HCT116 (cell line): ENCODE measurements around the gene RGS10. TPM values are rescaled to one million over a fixed set of nuclear protein-coding genes. Genes with fewer than 3 reads are reported as not detected.

Experiments
- ATAC-seq: fragments of 200-7000 bp; cut with Tn5 transposase; 2 replicates; pipeline ENCODE4 v1.9.1; 2020; ENCODE audit warnings: mild to moderate bottlenecking, moderate library complexity
- BruUV-seq: library from RNA; stranded (reverse); fragments of 400-500 nt; replicated peaks from 2 replicates; lab custom pipeline; 2021; lab: Mats Ljungman, UMichigan
- CTCF ChIA-PET: fragments of 300-600 bp; sonication (Branson Sonifier 250); formaldehyde crosslinking; loops from one replicate; lab custom pipeline; 2021; ENCODE audit warnings: antibody characterized with exemption; lab: Charles Lee
- POLR2A ChIA-PET: fragments of 300-600, 350-600 bp; sonication (Branson Sonifier 250); formaldehyde crosslinking; loops from one replicate; lab custom pipeline; 2021; ENCODE audit warnings: antibody characterized with exemption; lab: Charles Lee
- RAD21 ChIA-PET, 2 experiments: fragments of 300-600 bp; sonication (Branson Sonifier 250); formaldehyde crosslinking; loops; one replicate each; lab custom pipeline; 2023; ENCODE audit warnings: low total read pairs in 2 of 2; ENCODE audit not compliant: uncharacterized antibody in 2 of 2, unreplicated experiment in 2 of 2, low non-redundant PET in 1 of 2; lab: Charles Lee
- DNase-seq: peaks from one replicate; pipeline ENCODE4 v3.0.0-alpha.2; 2010; ENCODE audit warnings: low read depth, low spot score
- H2AFZ ChIP-seq: fragments of 200-600 bp; shearing (Covaris generic), sonication (generic); 2 replicates; pipeline ENCODE4 v1.6.1; 2017; ENCODE audit warnings: low read depth, mixed run types, mixed read lengths, antibody characterized with exemption, low read length; ENCODE audit not compliant: poor library complexity, severe bottlenecking
- H3K27ac ChIP-seq: 2 replicates; pipeline ENCODE4 v1.5.1; 2012; ENCODE audit warnings: low read depth, low read length
- H3K27me3 ChIP-seq: fragments of 200-600 bp; sonication (generic); 2 replicates; pipeline ENCODE4 v1.6.1; 2016; ENCODE audit warnings: mixed run types, low read length, mixed read lengths; ENCODE audit not compliant: insufficient read depth
- H3K36me3 ChIP-seq, 2 experiments: fragments of 200-500 bp in 1 of 2; fragments of 200-600 bp in 1 of 2; sonication (Bioruptor generic) in 1 of 2; sonication (generic) in 1 of 2; 2 replicates each; pipeline versions ENCODE4 v1.5.1 to v1.6.1; 2014 to 2016; ENCODE audit warnings: low read length in 2 of 2, inconsistent platforms in 1 of 2, mixed read lengths in 1 of 2, mixed run types in 1 of 2; ENCODE audit not compliant: insufficient read depth in 2 of 2, control insufficient read depth in 1 of 2
- H3K4me1 ChIP-seq, 2 experiments: fragments of 200-600 bp in 1 of 2; sonication (generic) in 1 of 2; 2 replicates each; pipeline versions ENCODE4 v1.5.1 to v1.6.1; 2012 to 2017; ENCODE audit warnings: low read length in 2 of 2, inconsistent platforms in 1 of 2, mild to moderate bottlenecking in 1 of 2, mixed read lengths in 1 of 2, mixed run types in 1 of 2, moderate library complexity in 1 of 2; ENCODE audit not compliant: insufficient read depth in 2 of 2, control insufficient read depth in 1 of 2
- H3K4me2 ChIP-seq: fragments of 200-600 bp; sonication (generic); 2 replicates; pipeline ENCODE4 v1.6.1; 2017; ENCODE audit warnings: mixed run types, low read length, mixed read lengths
- H3K4me3 ChIP-seq, 2 experiments: fragments of 200-600 bp in 1 of 2; sonication (generic) in 1 of 2; replicated peaks in 1 of 2; 2 replicates each; pipeline ENCODE4 v1.5.1; 2011 to 2016; ENCODE audit warnings: low read length in 2 of 2, control low read depth in 1 of 2, low read depth in 1 of 2, mild to moderate bottlenecking in 1 of 2, mixed read lengths in 1 of 2, mixed run types in 1 of 2
- H3K79me2 ChIP-seq: fragments of 200-600 bp; sonication (generic); 2 replicates; pipeline ENCODE4 v1.6.1; 2017; ENCODE audit warnings: mild to moderate bottlenecking, mixed run types, low read length, moderate library complexity, mixed read lengths; ENCODE audit not compliant: insufficient read depth
- H3K9ac ChIP-seq: fragments of 200-600 bp; sonication (generic); 2 replicates; pipeline ENCODE4 v1.6.1; 2016; ENCODE audit warnings: low read length, mixed read lengths
- H3K9me2 ChIP-seq: fragments of 200-600 bp; sonication (generic), shearing (Covaris generic); 2 replicates; pipeline ENCODE4 v1.6.1; 2017; ENCODE audit warnings: mixed run types, mild to moderate bottlenecking, moderate library complexity; ENCODE audit not compliant: insufficient read depth
- H3K9me3 ChIP-seq, 2 experiments: fragments of 200-500 bp in 1 of 2; fragments of 200-600 bp in 1 of 2; sonication (Bioruptor generic) in 1 of 2; sonication (generic) in 1 of 2; 2 replicates each; pipeline ENCODE4 v1.6.1; 2014 to 2017; ENCODE audit warnings: low read length in 2 of 2, mixed read lengths in 2 of 2, inconsistent platforms in 1 of 2, low read depth in 1 of 2, mild to moderate bottlenecking in 1 of 2, mixed run types in 1 of 2, moderate library complexity in 1 of 2; ENCODE audit not compliant: control insufficient read depth in 1 of 2, insufficient read depth in 1 of 2
- H4K20me1 ChIP-seq: fragments of 200-600 bp; sonication (generic), shearing (Covaris generic); 2 replicates; pipeline ENCODE4 v1.6.1; 2017; ENCODE audit warnings: mixed run types, mild to moderate bottlenecking, moderate library complexity; ENCODE audit not compliant: insufficient read depth
- ATF3 ChIP-seq: IDR thresholded peaks from 2 replicates; pipeline ENCODE4 v1.6.1; 2012
- CBX3 ChIP-seq: IDR thresholded peaks from 2 replicates; pipeline ENCODE4 v1.6.1; 2012; ENCODE audit warnings: low read depth
- CEBPB ChIP-seq: IDR thresholded peaks from 2 replicates; pipeline ENCODE4 v1.6.1; 2012; ENCODE audit warnings: low read depth
- CTCF ChIP-seq, 3 experiments: fragments of 200-600 bp in 1 of 3; sonication (generic) in 1 of 3; IDR thresholded peaks in 2 of 3; conservative IDR thresholded peaks in 1 of 3; 2 replicates each; pipeline ENCODE4 v1.5.1; 2012 to 2017; ENCODE audit warnings: low read depth in 2 of 3, low read length in 2 of 3, antibody characterized with exemption in 1 of 3, borderline replicate concordance in 1 of 3, control low read depth in 1 of 3, mild to moderate bottlenecking in 1 of 3, mixed read lengths in 1 of 3, mixed run types in 1 of 3, moderate library complexity in 1 of 3; ENCODE audit not compliant: insufficient read depth in 1 of 3
- EGR1 ChIP-seq: IDR thresholded peaks from 2 replicates; pipeline ENCODE4 v1.6.1; 2012; ENCODE audit warnings: low read depth
- ELF1 ChIP-seq: IDR thresholded peaks from 2 replicates; pipeline ENCODE4 v1.6.1; 2012; ENCODE audit warnings: low read depth, borderline replicate concordance
- EZH2 ChIP-seq: fragments of 200-600 bp; sonication (generic); IDR thresholded peaks from 2 replicates; pipeline ENCODE4 v1.6.1; 2017; ENCODE audit warnings: antibody characterized with exemption, mixed run types
- EZH2phosphoT487 ChIP-seq: fragments of 200-600 bp; IDR thresholded peaks from 2 replicates; pipeline ENCODE4 v1.6.1; 2018; ENCODE audit warnings: antibody characterized with exemption, borderline replicate concordance
- FOSL1 ChIP-seq: IDR thresholded peaks from 2 replicates; pipeline ENCODE4 v1.6.1; 2012; ENCODE audit warnings: low read depth
- JUND ChIP-seq: IDR thresholded peaks from 2 replicates; pipeline ENCODE4 v1.6.1; 2012
- POLR2A ChIP-seq: IDR thresholded peaks from 2 replicates; pipeline ENCODE4 v1.7.0; 2011; ENCODE audit warnings: borderline replicate concordance; ENCODE audit not compliant: insufficient read depth, insufficient read length; ENCODE audit errors: extremely low read depth
- POLR2AphosphoS5 ChIP-seq: IDR thresholded peaks from 2 replicates; pipeline ENCODE4 v1.6.1; 2011; ENCODE audit warnings: mild to moderate bottlenecking, low read depth, low read length, moderate library complexity
- RAD21 ChIP-seq: IDR thresholded peaks from 2 replicates; pipeline ENCODE4 v1.6.1; 2012; ENCODE audit warnings: low read depth, mild to moderate bottlenecking
- REST ChIP-seq: IDR thresholded peaks from 2 replicates; pipeline ENCODE4 v1.6.1; 2012; ENCODE audit warnings: low read depth
- SRF ChIP-seq: IDR thresholded peaks from 2 replicates; pipeline ENCODE4 v1.6.1; 2012; ENCODE audit warnings: low read depth
- TCF7L2 ChIP-seq: IDR thresholded peaks from 2 replicates; pipeline ENCODE4 v1.7.0; 2011; ENCODE audit warnings: borderline replicate concordance, inconsistent platforms; ENCODE audit not compliant: insufficient read depth, insufficient read length; ENCODE audit errors: extremely low read depth
- YY1 ChIP-seq: IDR thresholded peaks from 2 replicates; pipeline ENCODE4 v1.6.1; 2011; ENCODE audit warnings: low read length, low read depth, moderate library complexity, mild to moderate bottlenecking; ENCODE audit not compliant: insufficient replicate concordance; ENCODE audit errors: extremely low read depth
- ZBTB33 ChIP-seq: IDR thresholded peaks from 2 replicates; pipeline ENCODE4 v1.6.1; 2011; ENCODE audit warnings: mild to moderate bottlenecking, low read length, moderate library complexity; ENCODE audit not compliant: insufficient replicate concordance; ENCODE audit errors: extremely low read depth
- ZNF274 ChIP-seq: fragments of 200-500 bp; sonication (Bioruptor generic); IDR thresholded peaks from 2 replicates; pipeline ENCODE4 v1.6.1; 2014; ENCODE audit warnings: mild to moderate bottlenecking, low read depth, low read length, inconsistent platforms
- intact Hi-C: fragments of 100-400 bp; cut with micrococcal nuclease; formaldehyde crosslinking; loops from 2 replicates; pipeline ENCODE4 v1.10.0; 2022
- total RNA-seq: library from RNA; stranded (reverse); gene quantifications from one replicate; pipeline ENCODE4 v1.2.1, GENCODE V29; 2021; ENCODE audit not compliant: unreplicated experiment

RGS10 gene
- total RNA-seq, 1 experiment from 2014 or later: 96.7 TPM

DNA sequence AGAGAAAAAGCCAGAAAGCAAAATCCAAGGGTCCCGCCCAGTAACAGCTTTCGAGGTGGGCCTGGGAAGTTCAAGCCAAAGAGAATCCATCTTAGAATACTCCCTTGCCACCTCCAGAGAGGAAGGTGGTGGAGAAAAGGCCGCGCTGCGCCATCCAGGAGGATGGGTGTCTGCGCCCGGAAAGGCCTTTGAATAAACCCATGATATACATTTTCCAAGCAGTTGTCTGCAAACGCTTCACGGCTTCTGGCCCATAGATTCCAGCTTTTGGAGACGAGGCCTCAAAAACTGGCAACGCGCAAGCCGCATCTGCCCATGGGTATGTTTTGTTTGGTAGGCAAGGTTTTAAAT, 17.8 kb downstream of the RGS10 start:
- Histone ChIP-seq H3K4me3 (no peak overlapping the region), H3K9me2 (no peaks in the 10 kb centered on the region), H3K4me1 (peaks cover 28 to 49% of the 10 kb centered on the region in 2 experiments), H4K20me1 (no peaks in the 10 kb centered on the region), H3K36me3 (peaks cover 0 to 25% of the 10 kb centered on the region in 2 experiments; a peak in 1 of 4 replicates), H3K27ac (no peak overlapping the region), H3K9me3 (no peaks in the 10 kb centered on the region), H3K4me2 (no peak overlapping the region), H2AFZ (no peak overlapping the region), H3K9ac (0 out of 2 replicates have a peak overlapping the region, but pooled peaks have one; percentile 53), H3K27me3 (no peaks in the 10 kb centered on the region), H3K79me2 (peaks cover 26% of the 10 kb centered on the region)
- ChIA-PET CTCF (no interaction called here), RAD21 (no interaction called here), POLR2A (interaction anchor here (1.4 kb wide), 1 partner anchor 73 kb away, joined by 3 read pairs; no protein-coding TSS in a partner anchor)
- intact Hi-C loops: no loop called here
- ATAC-seq (no peak), DNase-seq (no peak)
- TF ChIP-seq POLR2A (no peak), POLR2AphosphoS5 (no peak), CEBPB (no peak), TCF7L2 (no peak), EGR1 (no peak), SRF (no peak), YY1 (no peak), EZH2phosphoT487 (no peak), ZNF274 (no peak), ATF3 (no peak), CTCF (IDR thresholded peaks at IDR 0.05 in 2 of 3, conservative IDR thresholded peaks at IDR 0.05 in 1 of 3; ENCODE audit: borderline replicate concordance in 1 of 3, insufficient read depth in 1 of 3, low read depth in 2 of 3, low read length in 2 of 3) (no peak), RAD21 (no peak), EZH2 (no peak), ZBTB33 (no peak), FOSL1 (no peak), REST (no peak), ELF1 (no peak), CBX3 (no peak), JUND (no peak)
- BruUV-seq: no TSS peak
